22Rv1 (cell line): ENCODE data around the gene LSM5.
"Not testable (repeated sequence)": the region's sequence is repeated elsewhere in the genome, so short reads cannot be mapped to it uniquely, and the experiment has no call there.

Experiments used
- H3K27ac ChIP-seq: fragments of 450-650 bp; 2 replicates; pipeline ENCODE4 v1.5.1; 2017
- CTCF ChIP-seq: fragments of 450-650 bp; IDR thresholded peaks from 2 replicates; pipeline ENCODE4 v1.5.1; 2017; ENCODE audit warnings: mild to moderate bottlenecking
- ZFX ChIP-seq: fragments of 450-650 bp; IDR thresholded peaks from 2 replicates; pipeline ENCODE4 v1.6.1; 2017; ENCODE audit warnings: antibody characterized with exemption, borderline replicate concordance

LSM5 gene

GRCh38 chr7:32506266-32507054 lies 16.3 kb upstream of the LSM5 start:
- no peak for TF ChIP-seq CTCF
- no peak for TF ChIP-seq ZFX
- no peak overlapping the region for H3K27ac ChIP-seq

- no peak overlapping the region for H3K27ac ChIP-seq
- no peak for TF ChIP-seq ZFX
- no peak for TF ChIP-seq CTCF
Measured at GRCh38 chr7:32502728-32503127, 12.5 kb upstream of the LSM5 start.

- no peak overlapping the region for H3K27ac ChIP-seq
Measured at GRCh38 chr7:32501522-32501921, 11.3 kb upstream of the LSM5 start.

GRCh38 chr7:32500922-32501341 lies 10.8 kb upstream of the LSM5 start:
- no peak overlapping the region for H3K27ac ChIP-seq
- TF ChIP-seq CTCF (no peak), ZFX (no peak)

More at GRCh38 chr7:32501522-32501921, 11.3 kb upstream of the LSM5 start:
- no peak for TF ChIP-seq CTCF
- TF ChIP-seq ZFX, result no peak

- not testable (repeated sequence) for H3K27ac ChIP-seq
Measured at GRCh38 chr7:32500216-32500615, 10.0 kb upstream of the LSM5 start.

- not testable (repeated sequence) for H3K27ac ChIP-seq
Measured at GRCh38 chr7:32499755-32500154, 9.6 kb upstream of the LSM5 start.

GRCh38 chr7:32496052-32496813 lies 6.1 kb upstream of the LSM5 start:
- peak overlapping the region; percentile 79 for H3K27ac ChIP-seq
- TF ChIP-seq ZFX (no peak), CTCF (no peak)

- TF ChIP-seq CTCF (no peak), ZFX (no peak)
- peak within 1 kb of the TSS; percentile 79 for H3K27ac ChIP-seq
Measured at GRCh38 chr7:32495298-32496051, 5.3 kb upstream of the LSM5 start, which contains the start of gene AVL9. Gene AVL9 (plus strand): TSS chr7:32495489. CDS start chr7:32495710, 221 bp downstream.
